Measurements from ENCODE around the gene GDF10.

Gene GDF10

DNA sequence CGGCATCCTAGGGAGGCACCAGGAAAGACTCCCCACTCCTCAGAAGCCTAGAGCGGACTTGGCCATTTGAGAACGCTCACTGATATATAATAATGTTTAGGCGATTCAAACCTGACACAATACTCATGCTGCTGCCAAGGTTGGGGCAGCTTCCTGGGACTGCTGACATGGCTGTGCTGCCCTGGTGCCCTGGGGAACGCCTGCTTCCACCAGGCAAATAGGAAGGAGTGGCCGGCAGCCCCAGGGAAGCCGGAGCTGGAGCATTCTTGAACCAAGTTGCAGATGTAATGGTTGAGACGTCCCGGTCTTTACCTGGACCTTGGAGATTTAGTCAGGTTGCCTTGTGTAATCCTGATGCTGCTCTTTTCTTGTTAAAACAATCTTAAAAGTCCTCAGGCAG, 8.8 kb downstream of the GDF10 start:
- TF ChIP-seq, protein P1, sequence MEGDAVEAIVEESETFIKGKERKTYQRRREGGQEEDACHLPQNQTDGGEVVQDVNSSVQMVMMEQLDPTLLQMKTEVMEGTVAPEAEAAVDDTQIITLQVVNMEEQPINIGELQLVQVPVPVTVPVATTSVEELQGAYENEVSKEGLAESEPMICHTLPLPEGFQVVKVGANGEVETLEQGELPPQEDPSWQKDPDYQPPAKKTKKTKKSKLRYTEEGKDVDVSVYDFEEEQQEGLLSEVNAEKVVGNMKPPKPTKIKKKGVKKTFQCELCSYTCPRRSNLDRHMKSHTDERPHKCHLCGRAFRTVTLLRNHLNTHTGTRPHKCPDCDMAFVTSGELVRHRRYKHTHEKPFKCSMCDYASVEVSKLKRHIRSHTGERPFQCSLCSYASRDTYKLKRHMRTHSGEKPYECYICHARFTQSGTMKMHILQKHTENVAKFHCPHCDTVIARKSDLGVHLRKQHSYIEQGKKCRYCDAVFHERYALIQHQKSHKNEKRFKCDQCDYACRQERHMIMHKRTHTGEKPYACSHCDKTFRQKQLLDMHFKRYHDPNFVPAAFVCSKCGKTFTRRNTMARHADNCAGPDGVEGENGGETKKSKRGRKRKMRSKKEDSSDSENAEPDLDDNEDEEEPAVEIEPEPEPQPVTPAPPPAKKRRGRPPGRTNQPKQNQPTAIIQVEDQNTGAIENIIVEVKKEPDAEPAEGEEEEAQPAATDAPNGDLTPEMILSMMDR (IDR thresholded peaks at IDR 0.05; ENCODE audit: borderline replicate concordance, insufficient read depth, low read depth, low read length), result no peak
- H3K4me3 ChIP-seq (ENCODE audit: low read depth, low read length), result no peak overlapping the region

DNA sequence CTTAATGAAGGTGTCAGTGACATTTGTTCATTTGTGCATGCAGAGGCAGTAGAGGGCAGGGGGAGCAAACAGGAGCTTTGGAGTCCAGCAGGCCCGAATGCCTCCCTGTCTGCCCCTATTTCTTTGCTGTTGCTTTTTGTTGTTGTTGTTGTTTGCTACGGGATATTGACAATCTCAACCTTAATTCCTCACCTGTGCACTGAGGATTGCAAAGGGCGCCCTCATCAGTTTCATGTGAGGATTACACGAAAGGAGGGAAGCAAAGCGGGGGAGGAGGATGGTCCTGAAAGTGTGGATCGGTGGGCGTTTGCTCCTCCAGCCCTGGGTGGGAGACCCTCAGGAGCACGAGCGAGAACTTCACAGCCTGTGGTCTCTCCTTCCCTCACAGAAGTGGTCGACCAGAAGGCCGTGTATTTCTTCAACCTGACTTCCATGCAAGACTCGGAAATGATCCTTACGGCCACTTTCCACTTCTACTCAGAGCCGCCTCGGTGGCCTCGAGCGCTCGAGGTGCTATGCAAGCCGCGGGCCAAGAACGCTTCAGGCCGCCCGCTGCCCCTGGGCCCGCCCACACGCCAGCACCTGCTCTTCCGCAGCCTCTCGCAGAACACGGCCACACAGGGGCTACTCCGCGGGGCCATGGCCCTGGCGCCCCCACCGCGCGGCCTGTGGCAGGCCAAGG, 9.6 kb downstream of the GDF10 start:
- no peak overlapping the region for H3K4me3 ChIP-seq (ENCODE audit: low read depth, low read length)
- TF ChIP-seq, protein P1 (IDR thresholded peaks at IDR 0.05; ENCODE audit: borderline replicate concordance, insufficient read depth, low read depth, low read length), result peak; percentile 30; the same call in 1 of the 2 replicates

DNA sequence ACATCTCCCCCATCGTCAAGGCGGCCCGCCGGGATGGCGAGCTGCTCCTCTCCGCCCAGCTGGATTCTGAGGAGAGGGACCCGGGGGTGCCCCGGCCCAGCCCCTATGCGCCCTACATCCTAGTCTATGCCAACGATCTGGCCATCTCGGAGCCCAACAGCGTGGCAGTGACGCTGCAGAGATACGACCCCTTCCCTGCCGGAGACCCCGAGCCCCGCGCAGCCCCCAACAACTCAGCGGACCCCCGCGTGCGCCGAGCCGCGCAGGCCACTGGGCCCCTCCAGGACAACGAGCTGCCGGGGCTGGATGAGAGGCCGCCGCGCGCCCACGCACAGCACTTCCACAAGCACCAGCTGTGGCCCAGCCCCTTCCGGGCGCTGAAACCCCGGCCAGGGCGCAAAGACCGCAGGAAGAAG, 10.1 kb downstream of the GDF10 start:
- TF ChIP-seq, protein P1 (IDR thresholded peaks at IDR 0.05; ENCODE audit: borderline replicate concordance, insufficient read depth, low read depth, low read length), result no peak
- no peak overlapping the region for H3K4me3 ChIP-seq (ENCODE audit: low read depth, low read length)

DNA sequence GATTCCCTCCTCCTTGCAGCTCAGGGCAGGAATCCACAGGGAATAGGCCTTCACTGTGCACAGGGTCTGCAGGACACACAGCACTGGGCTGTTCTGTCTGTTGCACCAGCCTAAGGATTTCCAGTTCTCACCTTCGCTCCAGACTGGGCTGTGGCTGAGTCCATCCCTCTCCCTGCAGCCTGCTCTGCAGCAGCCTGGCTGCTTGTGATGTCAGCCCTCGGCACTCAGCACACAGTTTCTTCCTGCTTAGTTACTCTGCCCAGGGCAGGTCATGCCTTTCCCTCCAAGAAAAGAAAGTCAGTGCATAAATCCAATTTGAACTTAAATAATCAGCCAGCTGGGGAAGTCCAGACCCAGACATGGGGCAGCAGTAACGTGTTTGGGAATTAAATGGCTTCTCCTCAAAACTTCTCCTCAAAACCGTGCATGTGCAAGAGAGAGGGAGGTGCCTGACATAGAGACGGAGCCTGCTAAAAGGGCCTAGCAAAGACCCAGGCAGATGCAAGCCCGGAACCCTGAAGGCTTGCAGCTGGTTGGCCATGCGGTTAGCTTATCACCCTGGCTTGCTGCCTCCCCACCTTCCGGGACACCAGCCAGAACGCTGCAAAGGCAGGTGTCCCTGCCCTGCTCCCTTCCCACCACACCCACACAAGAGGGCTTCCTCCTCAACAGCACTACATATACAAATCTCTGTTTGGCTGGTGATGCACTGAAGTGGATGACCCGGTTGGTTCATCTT, 11.4 kb downstream of the GDF10 start:
- TF ChIP-seq, protein P1 (IDR thresholded peaks at IDR 0.05; ENCODE audit: borderline replicate concordance, insufficient read depth, low read depth, low read length), result no peak
- no peak overlapping the region for H3K4me3 ChIP-seq (ENCODE audit: low read depth, low read length)

DNA sequence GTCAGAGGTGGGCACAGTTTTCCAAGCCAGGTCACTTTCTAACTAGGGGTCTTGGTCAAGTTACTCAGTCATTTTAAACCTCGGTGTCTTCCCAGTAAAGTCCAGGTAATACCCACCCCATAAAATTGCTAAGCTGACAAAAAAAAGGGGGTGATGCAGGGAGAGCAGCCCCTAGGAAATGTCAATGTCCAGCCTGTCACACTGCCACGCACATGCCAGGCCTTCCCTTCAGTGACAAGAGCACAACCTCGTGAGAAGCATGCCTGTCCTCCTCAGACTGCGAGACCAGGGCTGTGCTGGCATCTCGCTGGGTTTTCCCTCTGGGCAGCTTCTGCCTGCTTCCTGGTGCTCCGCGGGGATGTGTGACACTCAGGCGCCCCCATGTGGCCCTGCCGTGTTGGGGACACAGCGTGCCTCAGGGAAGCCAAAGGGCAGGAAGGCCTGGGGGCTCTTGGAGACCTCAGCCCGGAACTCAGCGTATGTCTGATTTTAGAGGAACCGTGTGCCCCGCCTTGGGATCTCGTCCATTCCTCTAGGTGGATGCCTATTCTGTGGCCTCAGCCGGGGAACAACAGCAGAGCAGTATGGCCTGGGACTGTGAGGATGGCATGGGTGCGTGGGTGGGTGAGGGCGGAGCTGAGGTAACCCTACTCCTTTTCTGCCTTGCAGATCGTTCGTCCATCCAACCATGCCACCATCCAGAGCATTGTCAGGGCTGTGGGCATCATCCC, 12.1 kb downstream of the GDF10 start:
- TF ChIP-seq, protein P1 (IDR thresholded peaks at IDR 0.05; ENCODE audit: borderline replicate concordance, insufficient read depth, low read depth, low read length), result peak; percentile 92
- no peak overlapping the region for H3K4me3 ChIP-seq (ENCODE audit: low read depth, low read length)

DNA sequence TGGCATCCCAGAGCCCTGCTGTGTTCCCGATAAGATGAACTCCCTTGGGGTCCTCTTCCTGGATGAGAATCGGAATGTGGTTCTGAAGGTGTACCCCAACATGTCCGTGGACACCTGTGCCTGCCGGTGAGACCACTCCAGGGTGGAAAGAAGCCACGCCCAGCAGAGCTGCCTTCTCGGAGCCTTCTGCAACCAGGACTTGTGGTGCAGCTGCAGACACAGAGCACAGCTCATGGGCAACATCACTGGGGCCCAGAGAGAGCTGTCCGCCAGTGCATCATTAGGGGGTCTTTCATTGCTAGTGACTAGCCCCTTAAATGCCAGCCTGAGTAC, 12.6 kb downstream of the GDF10 start:
- TF ChIP-seq, protein P1 (IDR thresholded peaks at IDR 0.05; ENCODE audit: borderline replicate concordance, insufficient read depth, low read depth, low read length), result no peak
- no peak overlapping the region for H3K4me3 ChIP-seq (ENCODE audit: low read depth, low read length)

Measured in GM12875 (cell line).